GM21723 (cell line): ENCODE measurements around the gene SLAMF6.
"Not testable (repeated sequence)": the region's sequence is repeated elsewhere in the genome, so short reads cannot be mapped to it uniquely, and the experiment has no call there.

Experiments
- ATAC-seq: cut with Tn5 transposase; IDR thresholded peaks from one replicate; pipeline ENCODE4 v1.9.1; 2021; ENCODE audit warnings: mild to moderate bottlenecking, moderate library complexity; ENCODE audit not compliant: unreplicated experiment

Gene SLAMF6

DNA sequence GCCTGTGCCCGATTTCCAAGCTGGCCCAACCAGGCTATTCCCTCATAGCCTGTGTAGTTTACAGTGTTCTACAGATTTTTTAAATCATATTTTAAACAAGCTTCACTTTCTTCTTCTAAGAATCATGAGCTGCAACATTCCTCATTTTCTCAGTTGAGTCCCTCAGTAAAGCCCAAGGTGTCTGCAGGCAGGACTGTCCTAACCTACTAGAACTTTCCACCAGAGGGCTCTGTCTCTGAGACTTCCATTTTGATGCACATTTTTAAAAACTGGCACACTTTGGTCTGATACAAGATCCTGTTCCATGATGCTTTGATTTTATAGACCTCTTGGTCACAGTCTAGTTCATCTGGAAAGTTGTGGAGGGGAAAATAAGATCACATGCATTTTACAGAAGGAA lies 21.6 kb upstream of the SLAMF6 start:
- ATAC-seq, result no peak

DNA sequence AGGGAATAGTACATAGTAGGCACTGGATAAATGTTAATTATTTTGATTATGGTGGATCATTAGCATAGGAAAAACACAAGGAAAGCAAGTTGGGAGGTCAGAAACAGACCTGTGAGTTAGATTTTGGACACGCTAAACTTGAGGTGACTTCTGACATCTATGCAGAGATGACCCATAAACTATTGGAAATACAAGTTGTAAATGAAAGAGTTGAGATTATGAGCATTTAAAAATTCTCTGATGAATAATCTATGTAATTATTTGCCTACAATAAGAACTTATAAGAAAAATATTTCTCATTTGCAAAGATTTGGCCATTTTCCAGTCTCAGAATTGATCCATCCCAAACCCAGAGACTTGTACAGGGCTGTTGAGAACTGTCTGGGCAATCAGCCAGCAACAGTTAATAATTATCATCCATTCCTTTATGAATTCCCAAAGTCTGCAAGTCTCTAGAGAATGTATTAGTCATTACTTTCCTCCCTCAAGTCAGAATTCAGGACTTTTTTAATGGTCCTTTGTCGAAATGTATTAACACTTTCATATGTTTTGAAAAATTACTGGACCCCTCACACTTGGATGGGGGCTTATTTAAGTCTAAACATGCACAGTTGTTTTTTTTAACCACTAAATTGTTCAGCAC lies 19.4 kb upstream of the SLAMF6 start:
- no peak for ATAC-seq

DNA sequence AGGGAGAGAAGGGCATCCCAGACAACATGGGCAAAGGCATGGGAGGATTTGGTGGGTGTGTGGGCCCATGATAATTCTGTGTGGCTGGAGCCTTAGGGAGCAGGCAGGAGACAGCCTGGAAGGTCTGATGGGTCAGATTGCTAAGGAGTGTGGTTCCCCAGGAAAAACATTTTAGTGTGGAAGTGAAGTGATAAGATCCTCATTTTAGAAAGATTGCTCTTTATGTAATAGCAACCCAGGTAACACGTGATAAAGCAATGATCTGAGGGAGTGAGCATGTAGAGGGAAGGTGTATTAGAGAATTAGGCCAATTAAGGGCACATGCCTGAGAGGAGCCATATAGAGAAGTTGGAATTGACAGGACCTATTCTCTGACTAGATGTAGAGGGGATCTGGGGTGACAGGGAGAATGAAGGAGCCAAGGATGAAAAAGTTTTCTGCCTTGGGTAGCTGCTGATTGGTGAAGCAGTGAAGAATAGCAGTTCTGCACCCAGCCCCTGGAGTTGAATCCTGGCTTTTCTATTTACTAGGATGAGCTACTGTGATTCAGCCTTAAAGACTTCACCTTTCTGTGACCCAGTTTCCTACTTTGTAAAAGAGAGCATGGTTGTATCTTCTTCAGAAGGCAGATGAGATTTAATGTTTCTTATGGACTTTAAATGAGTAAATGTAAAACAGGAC lies 18.7 kb upstream of the SLAMF6 start:
- ATAC-seq, result no peak

DNA sequence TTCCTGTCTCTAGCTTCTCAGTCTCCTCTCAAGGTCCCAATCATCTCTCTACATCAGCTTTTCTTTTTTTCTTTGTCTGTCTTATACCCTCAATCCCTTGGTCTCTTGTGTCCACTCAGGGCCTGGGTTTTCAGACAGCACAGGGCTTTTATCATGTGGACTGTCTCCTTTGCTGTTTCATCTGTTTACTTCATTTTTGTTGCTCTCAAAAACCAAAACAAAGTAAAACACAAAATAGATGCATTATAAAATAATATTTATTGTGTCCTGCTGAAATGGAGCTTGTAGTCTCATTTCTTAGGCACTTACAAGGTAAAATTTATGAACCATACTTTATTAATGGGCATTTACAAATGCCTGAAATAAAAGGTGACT lies 17.8 kb upstream of the SLAMF6 start:
- ATAC-seq, result no peak

DNA sequence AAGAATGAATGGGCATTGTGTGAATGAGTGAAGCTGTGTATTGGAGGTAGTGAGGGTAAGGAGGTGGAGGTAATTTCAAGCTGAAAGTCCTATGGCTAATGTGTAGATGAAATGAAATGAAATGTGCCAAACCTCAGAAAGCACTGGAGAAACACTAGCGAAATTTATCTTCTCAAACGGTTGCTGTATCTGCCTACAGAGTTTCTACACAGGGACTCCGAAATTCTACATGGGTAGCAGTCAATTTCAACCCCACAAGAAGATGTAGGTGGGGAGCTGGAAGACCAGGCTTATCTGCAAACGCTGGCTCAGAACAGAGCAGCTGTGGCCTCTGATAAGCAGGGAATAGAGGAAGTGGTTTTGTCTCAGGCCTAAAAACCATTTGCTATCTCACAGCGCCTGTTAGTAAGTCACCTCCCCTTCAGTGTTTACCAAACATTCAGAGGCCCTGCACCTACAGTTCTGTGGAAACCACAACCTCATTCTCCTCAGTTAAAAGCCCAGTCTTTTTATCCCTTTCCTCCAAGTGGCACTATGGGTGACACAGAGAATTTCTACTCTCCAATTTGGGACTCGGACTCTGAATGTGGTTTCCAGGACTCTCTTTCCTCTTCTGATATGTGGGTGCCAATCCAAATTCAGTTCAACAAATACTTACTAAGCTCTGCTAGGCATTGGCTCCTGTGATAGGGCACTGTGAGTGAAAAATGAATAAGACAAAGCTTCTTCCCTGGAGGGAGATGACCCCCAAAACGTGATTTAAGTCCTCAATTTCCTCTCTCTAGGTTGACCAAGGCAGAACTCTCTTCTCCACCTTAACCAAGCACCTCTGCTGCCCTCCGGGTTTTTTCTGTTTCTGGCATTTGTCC lies 17.2 kb upstream of the SLAMF6 start:
- peak; percentile 95 for ATAC-seq

DNA sequence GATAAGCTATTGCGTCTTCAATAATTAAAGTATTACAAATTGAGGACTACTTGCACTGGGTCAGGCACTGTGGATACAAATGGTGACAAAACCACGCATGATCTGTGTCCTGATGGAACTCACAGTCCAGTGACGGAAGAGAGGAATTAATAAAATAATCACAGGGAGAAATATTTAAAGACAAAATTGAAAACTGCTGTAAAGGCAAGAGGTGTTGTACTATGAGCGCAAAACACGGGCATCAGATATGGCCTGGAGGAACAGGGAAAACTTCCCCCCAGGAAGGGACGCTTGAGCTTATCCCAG lies 16.6 kb upstream of the SLAMF6 start:
- no peak for ATAC-seq

DNA sequence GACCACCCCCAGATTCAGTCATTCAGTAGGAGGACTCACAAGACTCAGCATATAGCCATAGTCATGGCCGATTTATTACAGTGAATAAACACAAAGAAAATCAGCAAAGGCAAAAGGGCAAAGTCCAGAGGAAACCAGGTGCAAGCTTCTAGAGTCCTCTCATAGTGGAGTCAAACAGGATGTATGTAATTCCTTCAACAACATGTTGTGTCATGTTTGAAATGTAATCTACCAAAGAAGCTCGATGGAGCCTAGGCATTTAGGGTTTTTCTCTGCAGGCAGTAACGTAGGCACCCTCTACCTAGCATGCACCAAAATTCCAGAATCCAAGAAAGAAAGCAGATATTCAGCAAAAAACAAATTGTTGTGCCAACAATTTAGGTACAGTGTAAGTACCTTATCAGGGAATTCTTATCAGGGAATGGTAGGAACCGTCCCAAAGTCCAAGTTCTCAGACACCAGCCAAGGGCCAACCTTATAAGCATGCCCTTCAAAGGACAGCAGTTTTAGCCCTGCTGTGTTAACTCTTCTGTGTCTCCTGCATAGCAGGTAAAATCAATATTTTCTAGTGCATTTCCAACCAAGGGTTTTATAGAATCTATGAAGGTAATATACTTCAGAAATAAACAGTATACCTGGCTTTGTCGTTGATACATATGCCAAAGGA lies 16.1 kb upstream of the SLAMF6 start:
- ATAC-seq, result no peak

DNA sequence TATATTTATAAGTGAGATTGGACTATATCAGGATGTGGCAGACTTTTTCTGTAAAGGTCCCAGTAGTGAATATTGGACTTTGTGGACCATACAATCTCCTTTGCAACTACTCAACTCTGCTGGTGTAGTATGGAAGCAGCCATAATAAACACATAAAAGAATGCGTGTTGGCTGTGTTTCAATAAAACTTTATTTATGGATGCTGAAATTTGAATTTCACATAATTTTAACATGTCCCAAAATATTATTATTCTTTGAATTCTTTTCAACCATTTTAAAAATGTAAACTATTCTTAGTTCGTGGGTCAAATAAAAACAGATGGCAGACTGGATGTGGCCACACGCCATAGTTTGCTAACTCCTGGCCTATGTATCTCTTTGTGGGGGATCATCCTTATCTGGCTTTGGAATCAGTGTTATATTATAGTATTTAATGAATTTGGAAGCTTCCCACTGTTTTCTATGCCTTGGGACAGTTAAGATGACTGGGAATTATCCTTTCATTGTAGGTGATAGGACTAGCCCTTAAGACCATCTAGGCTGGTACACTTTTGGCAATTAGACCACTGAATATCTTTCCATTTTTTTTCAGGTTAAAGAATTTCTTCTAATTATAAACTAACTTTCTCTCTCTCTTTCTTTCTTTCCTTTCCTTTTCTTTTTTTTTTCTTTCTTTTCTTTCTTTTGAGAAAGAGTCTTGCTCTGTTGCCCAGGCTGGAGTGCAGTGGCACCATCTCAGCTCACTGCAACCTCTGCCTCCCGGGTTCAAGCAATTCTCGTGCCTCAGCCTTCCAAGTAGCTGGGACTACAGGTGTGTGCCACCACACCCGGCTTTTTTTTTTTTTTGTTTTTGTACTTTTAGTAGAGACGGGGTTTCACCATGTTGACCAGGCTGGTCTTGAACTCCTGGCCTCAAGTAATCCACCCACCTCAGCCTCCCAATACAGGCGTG lies 14.9 kb upstream of the SLAMF6 start:
- no peak for ATAC-seq

DNA sequence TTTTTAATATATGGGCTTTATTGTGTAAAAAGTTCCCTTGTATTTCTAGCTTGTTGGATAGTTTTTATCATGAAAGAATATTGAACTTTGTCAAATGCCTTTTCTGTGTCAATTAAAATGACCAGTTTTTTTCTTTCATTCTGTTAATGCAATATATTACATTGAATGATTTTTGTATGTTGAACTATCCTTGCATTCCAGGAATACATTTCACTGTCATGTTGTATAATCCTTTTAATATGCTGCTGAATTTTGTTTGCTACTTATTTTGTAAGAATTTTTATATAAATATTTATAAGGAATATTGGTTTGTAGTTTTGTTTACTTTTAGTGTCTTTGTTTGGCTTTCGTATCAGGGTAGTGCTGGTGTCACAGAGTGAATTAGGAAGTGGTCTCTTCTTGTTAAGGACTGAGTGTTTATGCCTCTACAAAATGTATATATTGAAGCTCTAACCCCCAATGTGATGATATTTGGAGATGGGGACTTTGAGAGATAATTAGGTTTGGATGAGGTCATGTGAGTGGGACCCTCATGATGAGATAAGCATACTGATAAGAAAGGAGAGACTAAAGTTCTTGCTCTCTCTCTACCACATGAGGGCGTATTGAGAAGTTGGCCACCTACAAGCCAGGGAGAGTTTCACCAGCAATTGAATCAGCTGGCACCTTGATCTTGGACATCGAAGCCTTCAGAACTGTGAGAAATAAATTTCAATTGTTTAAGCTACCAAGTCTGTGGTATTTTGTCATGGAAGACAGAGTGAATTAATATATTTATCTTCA lies 12.0 kb upstream of the SLAMF6 start:
- no peak for ATAC-seq

DNA sequence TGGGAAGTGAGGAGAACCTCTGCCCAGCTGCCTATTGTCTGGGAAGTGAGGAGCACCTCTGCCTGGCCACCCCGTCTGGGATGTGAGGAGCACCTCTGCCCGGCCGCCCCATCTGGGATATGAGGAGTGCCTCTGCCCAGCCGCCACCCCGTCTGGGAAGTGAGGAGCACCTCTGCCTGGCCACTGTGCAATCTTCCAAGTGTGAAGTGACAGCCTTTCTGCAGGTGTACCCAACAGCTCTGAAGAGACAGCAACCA lies 9.4 kb upstream of the SLAMF6 start:
- ATAC-seq, result not testable (repeated sequence)

DNA sequence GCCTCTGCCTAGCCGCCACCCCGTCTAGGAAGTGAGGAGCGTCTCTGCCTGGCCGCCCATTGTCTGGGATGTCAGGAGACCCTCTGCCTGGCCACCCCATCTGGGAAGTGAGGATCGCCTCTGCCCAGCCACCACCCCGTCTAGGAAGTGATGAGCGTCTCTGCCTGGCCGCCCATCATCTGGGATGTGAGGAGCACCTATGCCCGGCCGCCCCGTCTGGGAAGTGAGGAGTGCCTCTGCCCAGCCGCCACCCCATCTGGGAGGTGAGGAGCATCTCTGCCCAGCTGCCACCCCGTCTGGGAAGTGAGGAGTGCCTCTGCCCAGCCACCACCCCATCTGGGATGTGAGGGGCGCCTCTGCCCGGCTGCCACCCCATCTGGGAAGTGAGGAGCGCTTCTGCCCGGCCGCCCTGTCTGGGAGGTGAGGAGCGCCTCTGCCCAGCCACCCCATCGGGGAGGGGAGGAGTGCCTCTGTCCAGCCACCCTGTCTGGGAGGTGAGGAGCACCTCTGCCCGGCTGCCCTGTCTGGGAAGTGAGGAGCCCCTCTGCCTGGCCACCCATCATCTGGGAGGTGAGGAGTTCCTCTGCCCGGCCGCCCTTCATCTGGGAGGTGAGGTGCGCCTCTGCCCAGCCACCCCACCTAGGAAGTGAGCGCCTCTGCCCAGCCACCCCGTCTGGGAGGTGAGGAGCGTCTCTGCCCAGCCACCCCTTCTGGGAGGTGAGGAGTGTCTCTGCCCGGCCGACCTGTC lies 8.9 kb upstream of the SLAMF6 start:
- ATAC-seq, result not testable (repeated sequence)

DNA sequence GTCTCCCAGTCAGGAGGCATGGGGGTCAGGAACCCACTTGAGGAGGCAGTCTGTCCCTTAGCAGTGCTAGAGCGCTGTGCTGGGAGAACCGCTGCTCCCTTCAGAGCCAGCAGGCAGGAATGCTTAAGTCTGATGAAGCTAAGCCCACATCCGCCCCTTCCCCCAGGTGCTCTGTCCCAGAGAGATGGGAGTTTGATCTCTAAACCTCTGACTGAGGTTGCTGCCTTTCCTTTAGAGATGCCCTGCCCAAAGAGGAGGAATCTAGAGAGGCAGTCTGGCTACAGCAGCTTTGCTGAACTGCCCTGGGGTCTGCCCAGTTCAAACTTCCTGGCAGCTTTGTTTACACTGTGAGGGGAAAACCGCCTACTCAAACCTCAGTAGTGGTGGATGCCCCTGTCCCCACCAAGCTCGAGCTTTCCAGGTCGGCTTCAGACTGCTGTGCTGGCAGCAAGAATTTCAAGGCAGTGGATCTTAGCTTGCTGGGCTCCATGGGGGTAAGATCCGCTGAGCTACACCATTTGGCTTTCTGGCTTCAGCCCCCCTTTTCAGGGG lies 6.4 kb upstream of the SLAMF6 start:
- not testable (repeated sequence) for ATAC-seq

DNA sequence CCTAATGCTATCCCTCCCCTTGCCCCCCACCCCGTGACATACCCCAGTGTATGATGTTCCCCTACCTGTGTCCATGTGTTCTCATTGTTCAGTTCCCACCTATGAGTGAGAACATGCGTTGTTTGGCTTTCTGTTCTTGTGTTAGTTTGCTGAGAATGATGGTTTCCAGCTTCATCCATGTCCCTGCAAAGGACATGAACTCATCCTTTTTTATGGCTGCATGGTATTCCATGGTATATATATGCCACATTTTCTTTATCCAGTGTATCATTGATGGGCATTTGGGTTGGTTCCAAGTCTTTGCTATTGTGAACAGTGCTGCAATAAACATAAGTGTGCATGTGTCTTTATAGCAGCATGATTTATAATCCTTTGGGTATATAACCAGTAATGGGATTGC lies 734 bp upstream of the SLAMF6 start:
- not testable (repeated sequence) for ATAC-seq

DNA sequence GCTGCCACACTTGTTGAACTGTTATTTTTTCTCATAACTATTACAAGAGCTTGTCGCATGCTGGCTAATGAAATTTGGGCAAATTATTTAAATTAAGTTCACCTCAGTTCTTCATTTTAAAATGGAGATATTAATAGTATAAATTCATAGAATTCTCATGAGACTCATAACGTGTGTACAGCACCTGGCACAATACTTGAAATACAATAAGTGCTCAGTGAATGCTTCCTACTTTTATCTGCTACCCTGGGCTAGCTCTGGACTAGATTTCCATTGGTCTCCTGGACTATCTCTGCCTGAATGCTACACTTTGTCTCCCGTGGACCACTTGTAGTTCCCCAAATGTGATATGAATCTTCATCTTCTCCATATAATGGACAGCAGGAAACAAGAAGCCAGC lies 919 bp downstream of the SLAMF6 start:
- ATAC-seq, result no peak

DNA sequence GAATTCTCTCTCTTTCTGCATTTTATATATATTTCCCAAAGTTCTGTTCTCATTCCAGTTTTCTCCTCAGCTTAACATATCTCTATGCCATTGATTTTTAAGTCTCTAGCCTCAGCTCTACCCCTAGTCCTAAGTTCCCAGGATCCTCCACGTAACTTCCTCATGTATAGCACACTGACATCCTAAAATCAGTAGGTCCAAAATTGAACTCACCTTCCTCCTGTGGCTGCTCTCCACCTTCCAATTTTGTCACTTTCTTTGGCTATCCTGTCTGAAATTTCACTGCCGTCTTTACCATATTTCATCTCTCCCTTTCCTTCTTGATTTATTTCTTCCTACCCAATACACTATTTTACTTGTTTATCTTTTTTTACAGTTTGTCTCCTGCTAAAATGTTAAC lies 1.5 kb downstream of the SLAMF6 start:
- no peak for ATAC-seq

DNA sequence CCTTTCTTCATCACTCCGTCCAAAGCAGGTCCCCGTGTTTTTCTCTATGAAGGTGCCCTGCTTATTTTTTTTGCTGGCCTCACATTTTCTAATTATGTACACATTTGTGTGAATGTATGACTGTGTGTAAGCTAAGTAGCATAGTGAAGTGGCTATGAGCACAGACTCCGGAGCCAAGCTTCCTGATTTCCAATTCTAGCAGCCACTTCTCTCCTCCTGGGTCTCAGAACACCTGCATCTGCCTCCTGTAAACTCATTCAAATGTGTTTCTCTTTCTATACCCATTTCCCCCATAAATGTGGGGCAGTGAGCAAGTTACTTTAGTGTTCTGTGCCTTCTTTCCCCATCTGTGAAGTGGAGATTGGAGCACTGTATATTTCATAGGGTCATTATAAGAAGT lies 2.1 kb downstream of the SLAMF6 start:
- ATAC-seq, result no peak

DNA sequence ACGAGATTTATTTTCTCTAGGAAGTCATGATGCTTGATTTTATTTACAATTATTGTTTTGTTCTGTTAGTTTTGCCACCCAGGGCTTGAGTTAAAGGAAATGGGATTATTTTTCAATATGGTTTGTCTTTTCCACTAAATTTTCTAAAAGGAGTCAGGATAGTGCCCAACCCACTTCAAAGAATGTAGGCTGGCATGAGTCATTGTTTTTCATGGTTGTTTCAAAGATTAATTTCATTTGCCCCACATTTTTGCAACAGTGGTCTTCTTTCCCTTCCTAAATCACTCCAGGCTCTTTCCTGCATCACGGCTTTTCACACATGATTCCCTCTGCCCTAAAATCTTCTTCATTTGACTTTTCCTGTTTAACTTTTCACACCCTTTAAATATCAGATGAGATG lies 2.5 kb downstream of the SLAMF6 start:
- no peak for ATAC-seq

DNA sequence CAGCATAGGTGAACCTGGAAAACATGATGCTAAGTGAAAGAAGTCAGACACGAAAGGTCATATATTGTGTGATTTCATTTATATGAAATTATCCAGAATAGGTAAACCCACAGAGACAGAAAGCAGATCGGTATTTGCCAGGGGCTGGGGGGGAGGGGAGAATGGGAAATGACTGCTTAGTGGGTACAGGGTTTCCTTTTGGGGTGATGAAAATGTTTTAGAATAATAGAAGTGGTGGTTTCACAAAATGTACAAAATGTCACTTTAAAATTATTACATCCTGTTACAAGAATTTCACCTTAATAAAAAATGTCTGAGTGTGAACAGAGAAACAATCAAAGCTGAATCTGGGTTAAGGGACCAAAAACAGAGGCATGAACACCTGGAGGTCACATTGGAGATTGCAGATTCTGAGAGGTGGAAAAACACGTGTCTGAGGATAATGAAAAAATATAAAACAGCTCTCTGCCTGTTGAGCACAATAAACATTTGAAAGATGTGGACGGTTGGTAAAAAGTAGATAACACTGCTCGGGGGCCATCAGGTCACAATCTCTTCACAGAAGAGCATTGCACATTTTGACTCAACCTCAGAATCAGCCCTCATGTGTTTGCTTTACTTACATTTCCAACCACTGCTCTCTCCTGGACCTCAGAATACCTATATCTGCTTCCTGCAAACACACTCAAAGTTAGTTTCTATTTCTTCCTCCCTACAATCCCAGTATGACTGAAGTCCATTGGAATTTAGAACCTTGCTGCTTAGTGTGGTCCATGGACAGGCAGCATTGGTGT lies 3.2 kb downstream of the SLAMF6 start:
- ATAC-seq, result peak; percentile 41
